ENCODE data around the gene CADPS2.

DNA sequence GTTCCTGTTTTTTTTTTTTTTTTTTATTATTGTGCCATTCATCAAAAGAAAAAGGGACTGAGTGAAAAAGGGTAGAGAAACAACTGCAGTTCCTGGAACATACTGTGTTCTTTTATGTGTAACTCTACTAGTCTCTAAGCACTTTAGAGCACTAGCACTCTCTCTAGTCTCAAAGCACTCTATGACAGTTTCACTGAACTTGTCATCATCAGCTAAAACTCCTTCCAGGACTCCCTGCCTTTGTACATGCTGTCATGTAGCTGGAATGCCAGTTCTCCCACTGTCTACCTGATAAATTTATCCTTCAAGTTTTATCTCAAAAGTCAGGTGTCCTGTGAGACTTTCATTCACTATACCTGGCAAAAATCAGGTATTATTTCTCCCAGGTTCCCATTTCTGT, 333.5 kb downstream of the CADPS2 start:
- TF ChIP-seq POLR2A (IDR thresholded peaks at IDR 0.05; ENCODE audit: low read depth, low read length): no peak
- no peak for TF ChIP-seq TAF1 (IDR thresholded peaks at IDR 0.05; ENCODE audit: low read depth, low read length)
- no peak for TF ChIP-seq POLR2AphosphoS5 (IDR thresholded peaks at IDR 0.05; ENCODE audit: low read depth, low read length)
